Muscle of leg (tissue), 11 donors: ENCODE data around the gene CHN2. TPM values are rescaled to one million over a fixed set of nuclear protein-coding genes. Genes with fewer than 3 reads are reported as not detected.

Experiments
- DNase-seq: peaks from one replicate; pipeline ENCODE4 v3.0.0; 2013
- H3K27ac ChIP-seq: one replicate; pipeline ENCODE4 v1.5.1; 2013; ENCODE audit warnings: mild to moderate bottlenecking, low read length, control low read depth
- H3K27me3 ChIP-seq: one replicate; pipeline ENCODE4 v1.6.1; 2013; ENCODE audit warnings: low read length; ENCODE audit not compliant: control insufficient read depth, insufficient read depth
- H3K36me3 ChIP-seq: one replicate; pipeline ENCODE4 v1.6.1; 2013; ENCODE audit warnings: low read length; ENCODE audit not compliant: control insufficient read depth, insufficient read depth
- H3K4me1 ChIP-seq: one replicate; pipeline ENCODE4 v1.6.1; 2013; ENCODE audit warnings: low read length; ENCODE audit not compliant: control insufficient read depth, insufficient read depth
- H3K4me3 ChIP-seq: one replicate; pipeline ENCODE4 v1.5.1; 2013; ENCODE audit warnings: low read length, control low read depth
- H3K9me3 ChIP-seq: replicated peaks from 2 replicates; pipeline ENCODE4 v1.6.1; 2013; ENCODE audit warnings: low read depth, low read length; ENCODE audit not compliant: control insufficient read depth
- WGBS: methylation state at CpG from one replicate; pipeline ENCODE4 v1.1.5; 2013; ENCODE audit warnings: missing lambda C conversion rate; ENCODE audit not compliant: insufficient coverage; 5-methylcytosine and 5-hydroxymethylcytosine counted together
- polyA plus RNA-seq, 8 donors: library from polyadenylated mRNA; unstranded; fragments of 120-200 nt; gene quantifications; one replicate each; pipeline versions ENCODE4 v1.2.1 to v1.2.3, GENCODE V29; 2013; ENCODE audit warnings: inconsistent platforms in 1 of 8, low replicate concordance in 1 of 8; ENCODE audit not compliant: insufficient read length in 8 of 8, insufficient read depth in 1 of 8
- total RNA-seq: library from RNA; stranded (reverse); fragments of 120-200 nt; gene quantifications from one replicate; pipeline ENCODE4 v1.2.4, GENCODE V29; 2013

The CHN2 gene
- total and polyA plus RNA-seq, 9 donors, result 7.6 to 18.2 (median 10.2) TPM

- 58% methylated on average over 5 of the region's 6 CpGs for WGBS
These were observed 70.8 kb downstream of the CHN2 start for GRCh38 chr7:29265208-29265923.

GRCh38 chr7:29269935-29270334 is 75.4 kb downstream of the CHN2 start:
- no peak overlapping the region for H3K4me3 ChIP-seq
- no peaks in the 10 kb centered on the region for H3K36me3 ChIP-seq
- DNase-seq, result no peak
- no peaks in the 10 kb centered on the region for H3K9me3 ChIP-seq
- peaks cover 9% of the 10 kb centered on the region for H3K4me1 ChIP-seq
- H3K27me3 ChIP-seq, result no peaks in the 10 kb centered on the region
- 80% methylated on average over 1 of the region's 1 CpG for WGBS
- H3K27ac ChIP-seq, result no peak overlapping the region

More at GRCh38 chr7:29265208-29265923, 70.8 kb downstream of the CHN2 start:
- H3K36me3 ChIP-seq, result no peaks in the 10 kb centered on the region
- DNase-seq, result peak; percentile 46
- no peaks in the 10 kb centered on the region for H3K27me3 ChIP-seq
- no peak overlapping the region for H3K27ac ChIP-seq
- no peaks in the 10 kb centered on the region for H3K9me3 ChIP-seq
- no peak overlapping the region for H3K4me3 ChIP-seq
- H3K4me1 ChIP-seq, result peaks cover 3% of the 10 kb centered on the region

GRCh38 chr7:29270594-29271318 is 76.2 kb downstream of the CHN2 start:
- no peaks in the 10 kb centered on the region for H3K9me3 ChIP-seq
- 29% methylated on average over 2 of the region's 4 CpGs for WGBS
- H3K27ac ChIP-seq, result no peak overlapping the region
- H3K4me1 ChIP-seq, result peaks cover 6% of the 10 kb centered on the region
- H3K4me3 ChIP-seq, result no peak overlapping the region
- no peak for DNase-seq
- no peaks in the 10 kb centered on the region for H3K36me3 ChIP-seq
- no peaks in the 10 kb centered on the region for H3K27me3 ChIP-seq

- WGBS, result 6% methylated on average over 3 of the region's 4 CpGs
- no peak overlapping the region for H3K4me3 ChIP-seq
- H3K36me3 ChIP-seq, result no peaks in the 10 kb centered on the region
- no peak for DNase-seq
- H3K4me1 ChIP-seq, result peaks cover 6% of the 10 kb centered on the region
- H3K27me3 ChIP-seq, result no peaks in the 10 kb centered on the region
- no peaks in the 10 kb centered on the region for H3K9me3 ChIP-seq
- no peak overlapping the region for H3K27ac ChIP-seq
These were observed 76.7 kb downstream of the CHN2 start for GRCh38 chr7:29271319-29271658.

GRCh38 chr7:29272057-29272456 is 77.5 kb downstream of the CHN2 start:
- WGBS, result 80% methylated on average over 7 of the region's 9 CpGs
- Histone ChIP-seq H3K4me3 (no peak overlapping the region), H3K36me3 (no peaks in the 10 kb centered on the region), H3K27ac (no peak overlapping the region), H3K27me3 (no peaks in the 10 kb centered on the region), H3K9me3 (no peaks in the 10 kb centered on the region), H3K4me1 (peaks cover 9% of the 10 kb centered on the region)
- no peak for DNase-seq

GRCh38 chr7:29274146-29275017 is 79.8 kb downstream of the CHN2 start:
- no peak overlapping the region for H3K27ac ChIP-seq
- no peaks in the 10 kb centered on the region for H3K36me3 ChIP-seq
- no peak overlapping the region for H3K4me3 ChIP-seq
- H3K4me1 ChIP-seq, result peaks cover 26% of the 10 kb centered on the region
- H3K9me3 ChIP-seq, result no peaks in the 10 kb centered on the region
- no peaks in the 10 kb centered on the region for H3K27me3 ChIP-seq
- 0% methylated on average over 4 of the region's 11 CpGs for WGBS
- peak; percentile 89 for DNase-seq

GRCh38 chr7:29275018-29275318 is 80.4 kb downstream of the CHN2 start:
- no CpG with 5 or more reads among the region's 2 CpGs for WGBS
- no peaks in the 10 kb centered on the region for H3K27me3 ChIP-seq
- no peaks in the 10 kb centered on the region for H3K9me3 ChIP-seq
- H3K27ac ChIP-seq, result no peak overlapping the region
- H3K4me3 ChIP-seq, result no peak overlapping the region
- DNase-seq, result no peak
- H3K36me3 ChIP-seq, result no peaks in the 10 kb centered on the region
- H3K4me1 ChIP-seq, result peaks cover 26% of the 10 kb centered on the region

- peaks cover 27% of the 10 kb centered on the region for H3K4me1 ChIP-seq
- no peak overlapping the region for H3K4me3 ChIP-seq
- no peaks in the 10 kb centered on the region for H3K36me3 ChIP-seq
- no peaks in the 10 kb centered on the region for H3K27me3 ChIP-seq
- H3K9me3 ChIP-seq, result no peaks in the 10 kb centered on the region
- DNase-seq, result no peak
- no peak overlapping the region for H3K27ac ChIP-seq
- WGBS, result 44% methylated on average over 2 of the region's 4 CpGs
These were observed 80.9 kb downstream of the CHN2 start for GRCh38 chr7:29275493-29275892.

GRCh38 chr7:29276199-29276598 is 81.6 kb downstream of the CHN2 start:
- H3K9me3 ChIP-seq, result no peaks in the 10 kb centered on the region
- H3K27me3 ChIP-seq, result no peaks in the 10 kb centered on the region
- peaks cover 28% of the 10 kb centered on the region for H3K4me1 ChIP-seq
- no peaks in the 10 kb centered on the region for H3K36me3 ChIP-seq
- no peak overlapping the region for H3K27ac ChIP-seq
- H3K4me3 ChIP-seq, result no peak overlapping the region
- DNase-seq, result no peak
- WGBS, result 0% methylated on average over 1 of the region's 2 CpGs

- H3K4me3 ChIP-seq, result no peak overlapping the region
- H3K27ac ChIP-seq, result no peak overlapping the region
- DNase-seq, result no peak
- no peaks in the 10 kb centered on the region for H3K36me3 ChIP-seq
- no peaks in the 10 kb centered on the region for H3K9me3 ChIP-seq
- H3K27me3 ChIP-seq, result no peaks in the 10 kb centered on the region
- peaks cover 32% of the 10 kb centered on the region for H3K4me1 ChIP-seq
- WGBS, result 85% methylated on average over 4 of the region's 4 CpGs
These were observed 82.2 kb downstream of the CHN2 start for GRCh38 chr7:29276806-29277205.
